GM19452 (cell line): ENCODE measurements around the gene KIAA1755.

Source experiments
- ATAC-seq: cut with Tn5 transposase; IDR thresholded peaks from one replicate; pipeline ENCODE4 v1.9.1; 2021; ENCODE audit not compliant: unreplicated experiment

KIAA1755 gene

DNA sequence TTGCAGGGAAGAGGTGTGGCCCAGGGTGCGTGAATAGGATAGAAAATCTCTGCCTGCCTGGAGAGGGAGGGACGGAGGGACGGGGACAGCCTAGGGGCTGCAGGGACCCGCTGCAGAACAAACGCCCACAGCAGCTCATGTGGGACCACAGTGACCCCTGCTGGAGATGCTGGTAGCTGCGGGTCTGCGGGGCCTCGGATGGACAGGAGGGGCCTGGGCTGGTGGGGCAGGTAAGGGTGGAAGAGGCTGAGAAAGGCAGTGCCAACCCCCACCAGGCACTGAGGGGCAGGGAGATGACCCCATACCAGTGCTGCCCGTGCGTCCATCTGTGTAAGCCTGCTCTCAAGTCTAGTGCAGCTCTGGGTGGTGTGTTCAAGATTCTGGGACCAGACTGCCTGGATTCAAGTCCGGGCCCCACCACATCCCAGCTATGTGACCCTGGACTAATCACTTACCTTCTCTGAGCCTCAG, 39.4 kb downstream of the KIAA1755 start:
- ATAC-seq: no peak

GRCh38 chr20:38220587-38221118, 39.9 kb downstream of the KIAA1755 start:
- ATAC-seq: no peak

GRCh38 chr20:38219006-38219950, 41.3 kb downstream of the KIAA1755 start:
- no peak for ATAC-seq

DNA sequence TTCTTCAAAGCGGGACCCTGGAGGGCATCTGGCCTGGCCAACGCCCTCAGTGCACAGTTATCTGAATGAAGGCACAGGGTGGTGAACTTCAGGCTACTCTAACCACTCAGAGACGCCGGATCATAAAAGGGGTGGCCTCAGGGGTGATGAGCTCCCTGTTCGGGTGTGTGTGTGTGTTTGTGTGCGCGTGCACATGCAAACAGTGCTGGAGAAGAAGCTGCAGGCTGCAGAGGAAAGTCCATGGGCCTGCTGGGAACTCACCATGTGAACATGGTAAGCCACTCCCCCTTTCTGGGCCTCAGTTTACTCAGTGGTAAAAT, 42.0 kb downstream of the KIAA1755 start:
- ATAC-seq: no peak

- ATAC-seq: no peak
Observed at GRCh38 chr20:38217791-38218565, 42.6 kb downstream of the KIAA1755 start.

GRCh38 chr20:38216746-38217595, 43.6 kb downstream of the KIAA1755 start:
- ATAC-seq: no peak

DNA sequence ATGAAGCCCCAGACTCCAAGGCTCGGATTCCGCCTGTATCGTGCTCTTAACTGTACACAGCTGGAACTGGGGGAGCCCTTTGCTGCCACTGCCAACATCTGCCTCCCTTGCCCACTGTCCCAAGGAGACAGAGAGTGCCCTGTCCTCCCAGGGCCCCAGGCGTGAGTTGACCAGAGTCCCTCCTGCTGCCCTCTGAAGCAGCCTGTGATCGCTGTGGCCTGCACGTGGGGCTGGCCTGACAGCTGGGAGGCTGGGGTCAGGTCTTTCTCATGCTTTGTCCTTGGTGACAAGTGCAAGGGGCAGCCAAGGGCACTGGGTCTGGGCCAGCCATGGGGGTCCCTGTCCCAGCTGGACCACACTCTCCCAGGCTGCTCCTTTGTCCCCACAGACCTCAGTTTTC, 44.3 kb downstream of the KIAA1755 start:
- ATAC-seq: no peak

GRCh38 chr20:38215194-38216182, 45.0 kb downstream of the KIAA1755 start:
- ATAC-seq: no peak

- no peak for ATAC-seq
Observed at GRCh38 chr20:38214256-38215193, 46.0 kb downstream of the KIAA1755 start.

GRCh38 chr20:38213607-38213940, 47.0 kb downstream of the KIAA1755 start:
- ATAC-seq: no peak

DNA sequence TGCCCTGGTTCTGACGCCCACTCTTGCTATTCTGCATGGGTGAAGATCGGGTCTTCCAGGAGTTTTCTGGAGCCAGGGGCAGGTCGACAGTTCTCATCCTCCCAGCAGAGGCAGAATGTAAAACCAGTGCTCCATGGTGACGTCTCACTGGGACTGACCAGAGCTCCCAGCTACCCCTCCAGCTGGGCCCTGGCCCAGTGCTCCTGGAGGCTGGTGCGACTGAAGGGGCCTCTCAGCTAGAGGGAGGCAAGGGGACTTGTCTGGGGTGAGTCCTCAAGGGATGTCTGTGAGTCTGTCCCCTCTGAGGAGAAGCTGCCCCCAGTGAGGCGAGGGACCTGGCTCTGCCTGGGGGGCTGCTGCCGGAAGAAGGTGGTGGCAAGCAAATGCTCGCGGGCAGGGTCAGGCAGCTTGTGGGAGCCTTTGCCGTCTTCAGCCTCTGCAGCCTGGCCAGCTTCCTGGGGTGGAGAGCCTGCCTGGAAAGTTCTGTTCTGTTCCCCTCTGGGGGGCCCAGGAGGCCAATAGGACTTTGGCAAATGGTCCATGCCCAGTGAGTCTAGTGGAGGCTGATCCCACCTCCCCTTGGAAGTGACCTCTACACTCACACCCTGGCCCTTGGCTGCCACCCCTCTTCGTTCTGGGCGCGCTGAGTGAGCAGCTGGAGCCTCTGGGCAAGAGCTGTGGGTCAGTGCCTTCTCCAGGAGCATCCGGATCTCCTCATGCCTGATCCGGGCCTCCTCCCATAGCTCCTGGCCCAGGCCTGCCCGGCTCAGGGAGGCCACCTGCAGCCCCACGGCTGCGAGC, 47.5 kb downstream of the KIAA1755 start:
- no peak for ATAC-seq

- ATAC-seq: no peak
Observed at GRCh38 chr20:38211200-38212097, 49.1 kb downstream of the KIAA1755 start.

- ATAC-seq: no peak
Observed at GRCh38 chr20:38210741-38211140, 49.8 kb downstream of the KIAA1755 start.

GRCh38 chr20:38209736-38210405, 50.7 kb downstream of the KIAA1755 start:
- ATAC-seq: no peak

- ATAC-seq: no peak
Observed at GRCh38 chr20:38209054-38209675, 51.4 kb downstream of the KIAA1755 start.

- ATAC-seq: no peak
Observed at GRCh38 chr20:38208523-38208922, 52.0 kb downstream of the KIAA1755 start.
